Adrenal gland (tissue), 12 donors: Measurements from ENCODE around the gene GTF2A1L. TPM values are rescaled to one million over a fixed set of nuclear protein-coding genes. Genes with fewer than 3 reads are reported as not detected.
"Not testable (repeated sequence)": the region's sequence is repeated elsewhere in the genome, so short reads cannot be mapped to it uniquely, and the experiment has no call there.

Source experiments
- DNase-seq, 7 donors: peaks; one replicate each; pipeline ENCODE4 v3.0.0-alpha.2; 2019 to 2020
- H3K27ac ChIP-seq, 5 donors: fragments of 200-600 bp; sonication (generic) in 4 of 5; 1 replicate in 3 of 5; 2 replicates in 2 of 5; pipeline versions ENCODE4 v1.5.1 to v1.8.0; 2016 to 2020; ENCODE audit warnings: mild to moderate bottlenecking in 1 of 5
- H3K27me3 ChIP-seq: fragments of 200-600 bp; 2 replicates; pipeline ENCODE4 v1.8.0; 2021
- H3K36me3 ChIP-seq, 2 donors: fragments of 200-600 bp; replicated peaks in 1 of 2; 1 replicate in 1 of 2; 2 replicates in 1 of 2; pipeline versions ENCODE4 v1.5.1 to v1.8.0; 2018 to 2022
- H3K4me1 ChIP-seq, 2 donors: fragments of 200-600 bp; replicated peaks in 1 of 2; 1 replicate in 1 of 2; 2 replicates in 1 of 2; pipeline versions ENCODE4 v1.5.1 to v1.8.0; 2018 to 2021
- H3K4me3 ChIP-seq, 4 donors: fragments of 200-600 bp; sonication (generic) in 3 of 4; one replicate each; pipeline ENCODE4 v1.5.1; 2016 to 2018
- H3K9me3 ChIP-seq, 3 donors: fragments of 200-600 bp; sonication (generic) in 1 of 3; replicated peaks in 1 of 3; 1 replicate in 2 of 3; 2 replicates in 1 of 3; pipeline versions ENCODE4 v1.5.1 to v1.8.0; 2016 to 2021
- CTCF ChIP-seq, 6 experiments: fragments of 450-650 bp in 4 of 6; fragments of 200-600 bp in 2 of 6; sonication (generic) in 1 of 6; IDR thresholded peaks; 1 replicate in 5 of 6; 2 replicates in 1 of 6; pipeline versions ENCODE4 v1.5.1 to v1.8.0; 2016 to 2021; ENCODE audit warnings: antibody characterized with exemption in 6 of 6, mild to moderate bottlenecking in 2 of 6, moderate library complexity in 1 of 6
- POLR2A ChIP-seq, 2 donors: fragments of 450-650 bp; IDR thresholded peaks; one replicate each; pipeline ENCODE4 v1.6.1; 2017; ENCODE audit warnings: antibody characterized with exemption in 2 of 2, mild to moderate bottlenecking in 2 of 2, moderate library complexity in 1 of 2
- WGBS, 4 donors: extraction: QIAGEN DNeasy Blood & Tissue Kit in 2 of 4; methylation state at CpG; one replicate each; pipeline versions ENCODE4 v1.1.5 to v1.1.7; 2013 to 2017; 5-methylcytosine and 5-hydroxymethylcytosine counted together
- intact Hi-C, 2 donors: fragments of 100-400 bp; cut with DNase I; formaldehyde crosslinking; loops; one replicate each; pipeline versions ENCODE4 v1.14.1 to v1.15.0; 2022 to 2023
- polyA plus RNA-seq, 3 donors: library from polyadenylated mRNA; stranded (reverse); fragments of 200-250 nt in 2 of 3; fragments of 350-450 nt in 1 of 3; fragmentation: Illumina TruSeq in 1 of 3; extraction: RNeasy Lipid Tissue Mini Kit (QIAGEN cat#74804) in 1 of 3; gene quantifications; one replicate each; pipeline ENCODE4 v1.2.3, GENCODE V29; 2013 to 2014
- total RNA-seq, 9 donors: library from RNA; depleted of rRNA in 4 of 9; stranded (reverse); fragments of >200 nt in 4 of 9; fragments of 120-200 nt in 1 of 9; fragmentation: NEBNext Ultra II Directional in 1 of 9; extraction: Animal tissue kit (Norgen Biotek cat#: 25700) in 1 of 9; gene quantifications; one replicate each; pipeline versions ENCODE4 v1.1.0 to v1.2.4, GENCODE V29; 2013 to 2023
- donor health status: healthy with polysubstance abuse.
- donor health status: Bipolar disorder and iron deficiency.
- donor health status: DM: yes; HTN: yes; CAD: no.
- donor health status: DM: no; HTN: no; CAD: no.
- donor health status: DM: no; HTN: no; CAD: no.
- donor health status: DM: yes; HTN: yes; CAD: no.

Gene GTF2A1L
- total and polyA plus RNA-seq, 12 donors = 0.11 to 3.3 (median 0.84) TPM; not detected in 6

DNA sequence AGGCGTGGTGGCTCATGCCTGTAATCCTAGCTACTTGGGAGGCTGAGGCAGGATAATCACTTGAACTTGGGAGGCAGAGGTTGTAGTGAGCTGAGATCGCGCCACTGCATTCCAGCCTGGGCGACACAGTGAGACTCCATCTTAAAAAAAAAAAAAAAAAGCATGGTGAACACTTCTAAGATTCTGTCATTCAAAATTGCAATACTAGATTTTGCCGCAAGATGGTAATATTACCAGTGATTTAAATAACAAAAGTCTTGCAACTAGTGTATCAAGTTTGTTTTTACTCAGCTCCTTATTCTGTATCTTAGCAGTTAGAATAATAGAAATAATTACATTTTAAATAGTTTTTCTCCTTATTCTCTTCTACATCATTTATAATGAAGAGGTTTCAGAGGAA is 5.0 kb downstream of the GTF2A1L start:
- H3K36me3 ChIP-seq, DNase-seq, H3K9me3 ChIP-seq, H3K27me3 ChIP-seq, intact Hi-C loops, H3K4me3 ChIP-seq, H3K4me1 ChIP-seq, H3K27ac ChIP-seq: not testable (repeated sequence)
- 82 to 92% (median 87%) methylated on average over 5 of the region's 5 CpGs for whole genome bisulfite sequencing, 4 donors
- peak in 1 of 6 experiments; percentile 7 for TF ChIP-seq CTCF (IDR thresholded peaks at IDR 0.05)

DNA sequence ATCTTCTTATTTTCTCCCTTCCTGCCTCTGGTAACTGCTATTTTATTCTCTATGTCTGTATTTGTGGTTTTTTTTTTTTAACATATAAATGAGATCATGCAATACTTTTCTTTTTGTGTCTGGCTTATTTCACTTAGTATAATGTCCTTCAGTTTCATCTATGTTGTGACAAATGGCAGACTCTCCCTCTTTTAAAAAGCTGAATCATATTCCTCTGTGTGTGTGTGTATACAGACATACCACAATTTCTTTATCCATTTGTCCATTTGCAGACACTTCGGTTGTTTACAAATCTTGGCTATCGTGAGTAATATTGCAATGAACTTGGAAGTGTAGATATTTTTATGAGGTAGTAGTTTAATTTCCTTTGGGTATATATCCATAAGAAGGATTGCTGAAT is 7.0 kb downstream of the GTF2A1L start:
- intact Hi-C loops = no loop called here
- no peaks in the 10 kb centered on the region for H3K4me1 ChIP-seq
- H3K27me3 ChIP-seq = no peaks in the 10 kb centered on the region
- no peak for DNase-seq
- H3K36me3 ChIP-seq = no peaks in the 10 kb centered on the region
- TF ChIP-seq POLR2A (IDR thresholded peaks at IDR 0.05) (no peak), CTCF (IDR thresholded peaks at IDR 0.05) (no peak)
- no peaks in the 10 kb centered on the region for H3K9me3 ChIP-seq
- no peak overlapping the region for H3K27ac ChIP-seq
- WGBS, 4 donors = 86 to 89% (median 87%) methylated on average over 2 of the region's 2 CpGs
- H3K4me3 ChIP-seq = no peak overlapping the region

GRCh38 chr2:48626047-48626446 is 8.4 kb downstream of the GTF2A1L start:
- Histone ChIP-seq H3K27me3 (no peaks in the 10 kb centered on the region), H3K36me3 (no peaks in the 10 kb centered on the region), H3K9me3 (no peaks in the 10 kb centered on the region), H3K4me3 (no peak overlapping the region), H3K27ac (no peak overlapping the region), H3K4me1 (no peaks in the 10 kb centered on the region)
- TF ChIP-seq POLR2A (IDR thresholded peaks at IDR 0.05) = no peak
- TF ChIP-seq CTCF (IDR thresholded peaks at IDR 0.05) = no peak
- intact Hi-C loops = no loop called here
- DNase-seq = no peak

- Histone ChIP-seq H3K4me3 (no peak overlapping the region), H3K36me3 (no peaks in the 10 kb centered on the region), H3K9me3 (no peaks in the 10 kb centered on the region), H3K27ac (no peak overlapping the region), H3K27me3 (no peaks in the 10 kb centered on the region), H3K4me1 (no peaks in the 10 kb centered on the region)
- TF ChIP-seq POLR2A (IDR thresholded peaks at IDR 0.05) (no peak), CTCF (IDR thresholded peaks at IDR 0.05) (no peak)
- DNase-seq = no peak
- intact Hi-C loops = no loop called here
- WGBS, 4 donors = 73 to 86% (median 78%) methylated on average over 5 of the region's 5 CpGs
Observed at GRCh38 chr2:48633143-48633542, 15.5 kb downstream of the GTF2A1L start.
